HEK293T (cell line): ENCODE results near the gene GADD45GIP1.

Experiments
- CTCF ChIA-PET: fragments of 350-600 bp; formaldehyde crosslinking; extraction: SDS; loops from one replicate; lab custom pipeline; 2021; ENCODE audit warnings: antibody characterized with exemption, inconsistent platforms; lab: Yijun Ruan, JAX
- POLR2A ChIA-PET: fragments of 350-600 bp; formaldehyde crosslinking; extraction: SDS; loops from one replicate; lab custom pipeline; 2020; ENCODE audit warnings: antibody characterized with exemption, inconsistent platforms; lab: Yijun Ruan, JAX
- DNase-seq: peaks from one replicate; pipeline ENCODE4 v3.0.0; 2012; ENCODE audit warnings: mixed read lengths; ENCODE audit errors: extremely low spot score
- ARNT ChIP-seq: fragments of 450-650 bp; IDR thresholded peaks from 2 replicates; pipeline ENCODE4 v1.6.1; 2017; ENCODE audit warnings: mild to moderate bottlenecking
- BHLHE40 ChIP-seq: fragments of 450-650 bp; IDR thresholded peaks from 2 replicates; pipeline ENCODE4 v1.6.1; 2016; ENCODE audit warnings: mild to moderate bottlenecking, moderate library complexity, borderline replicate concordance
- CTBP1 ChIP-seq: fragments of 450-650 bp; IDR thresholded peaks from 2 replicates; pipeline ENCODE4 v1.6.1; 2016; ENCODE audit warnings: borderline replicate concordance
- ELF4 ChIP-seq: fragments of 450-650 bp; IDR thresholded peaks from 2 replicates; pipeline ENCODE4 v1.6.1; 2017; ENCODE audit warnings: antibody characterized with exemption
- FOXA1 ChIP-seq: fragments of 450-650 bp; IDR thresholded peaks from 2 replicates; pipeline ENCODE4 v1.6.1; 2016; ENCODE audit warnings: mild to moderate bottlenecking
- FOXK2 ChIP-seq: fragments of 450-650 bp; IDR thresholded peaks from 2 replicates; pipeline ENCODE4 v1.6.1; 2016; ENCODE audit warnings: mild to moderate bottlenecking
- FOXM1 ChIP-seq: fragments of 450-650 bp; IDR thresholded peaks from 2 replicates; pipeline ENCODE4 v1.6.1; 2017; ENCODE audit warnings: mild to moderate bottlenecking, borderline replicate concordance
- HDGF ChIP-seq: fragments of 450-650 bp; IDR thresholded peaks from 2 replicates; pipeline ENCODE4 v1.6.1; 2017; ENCODE audit warnings: antibody characterized with exemption, borderline replicate concordance
- L3MBTL2 ChIP-seq: fragments of 450-650 bp; conservative IDR thresholded peaks from 2 replicates; pipeline ENCODE4 v1.6.1; 2016; ENCODE audit warnings: mild to moderate bottlenecking
- LEF1 ChIP-seq: fragments of 450-650 bp; IDR thresholded peaks from 2 replicates; pipeline ENCODE4 v1.6.1; 2017; ENCODE audit warnings: mild to moderate bottlenecking, borderline replicate concordance
- NFRKB ChIP-seq: fragments of 450-650 bp; IDR thresholded peaks from 2 replicates; pipeline ENCODE4 v1.6.1; 2016; ENCODE audit warnings: mild to moderate bottlenecking, moderate library complexity
- SP1 ChIP-seq: fragments of 450-650 bp; IDR thresholded peaks from 2 replicates; pipeline ENCODE4 v1.6.1; 2017
- SUZ12 ChIP-seq: fragments of 450-650 bp; IDR thresholded peaks from 2 replicates; pipeline ENCODE4 v1.6.1; 2016; ENCODE audit warnings: mild to moderate bottlenecking
- TARDBP ChIP-seq: fragments of 450-650 bp; IDR thresholded peaks from 2 replicates; pipeline ENCODE4 v1.6.1; 2016
- ZNF384 ChIP-seq: fragments of 450-650 bp; IDR thresholded peaks from 2 replicates; pipeline ENCODE4 v1.6.1; 2016
- TF ChIP-seq, protein P1 (sequence below): fragments of 450-650 bp; IDR thresholded peaks from 2 replicates; pipeline ENCODE4 v1.6.1; 2016

GADD45GIP1 gene

DNA sequence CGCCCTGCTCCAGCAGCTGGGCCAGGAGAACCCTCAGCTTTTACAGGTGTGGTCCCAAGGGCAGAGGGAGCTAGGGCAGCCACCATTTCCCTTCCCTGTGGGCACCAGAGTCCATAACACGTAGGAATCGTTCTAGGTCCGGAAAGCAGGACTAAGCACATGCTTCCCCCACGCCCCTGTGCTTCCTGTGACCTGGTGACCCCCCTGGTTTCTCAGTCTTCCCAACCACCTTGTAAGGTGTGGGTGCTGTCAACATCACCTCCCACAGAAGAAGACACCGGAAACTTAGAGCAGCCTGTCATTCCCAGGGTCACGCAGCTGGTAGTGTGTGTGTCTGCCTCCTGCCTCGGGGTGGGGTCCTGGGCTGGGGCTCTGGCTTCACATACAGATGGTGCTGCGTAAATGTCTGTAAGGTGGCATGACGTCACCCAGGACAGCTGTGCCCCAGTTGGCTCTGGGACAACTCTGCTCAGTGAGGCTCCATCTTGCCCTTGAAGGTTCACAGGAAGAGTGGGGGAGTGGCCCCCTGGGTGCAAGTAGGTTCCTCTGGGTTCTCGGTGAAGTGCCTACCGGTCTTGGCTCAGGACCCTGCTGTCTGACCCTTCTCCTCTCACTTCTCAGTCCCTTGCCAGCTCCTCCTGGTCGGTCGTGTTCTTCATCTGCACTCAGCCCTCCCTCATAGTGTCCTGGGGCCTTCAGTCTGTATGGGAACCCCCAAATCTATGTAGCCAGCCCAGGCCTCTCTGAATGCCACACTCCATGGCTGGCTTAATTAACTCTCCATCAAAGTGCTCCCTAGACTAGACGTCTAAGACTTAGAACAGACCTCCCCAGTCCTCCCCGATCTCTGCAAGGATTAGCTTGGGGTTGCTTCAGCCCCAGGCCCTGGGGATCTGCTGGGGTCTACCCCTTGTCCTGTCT, 7.4 kb downstream of the GADD45GIP1 start:
- POLR2A ChIA-PET = no interaction called here
- TF ChIP-seq L3MBTL2 = no peak
- TF ChIP-seq SUZ12 = no peak
- no peak for TF ChIP-seq ZNF384
- TF ChIP-seq FOXM1 = no peak
- TF ChIP-seq FOXK2 = no peak
- TF ChIP-seq BHLHE40 = no peak
- no peak for TF ChIP-seq HDGF
- TF ChIP-seq SP1 = no peak
- no peak for TF ChIP-seq ELF4
- no peak for TF ChIP-seq ARNT
- TF ChIP-seq, protein P1, sequence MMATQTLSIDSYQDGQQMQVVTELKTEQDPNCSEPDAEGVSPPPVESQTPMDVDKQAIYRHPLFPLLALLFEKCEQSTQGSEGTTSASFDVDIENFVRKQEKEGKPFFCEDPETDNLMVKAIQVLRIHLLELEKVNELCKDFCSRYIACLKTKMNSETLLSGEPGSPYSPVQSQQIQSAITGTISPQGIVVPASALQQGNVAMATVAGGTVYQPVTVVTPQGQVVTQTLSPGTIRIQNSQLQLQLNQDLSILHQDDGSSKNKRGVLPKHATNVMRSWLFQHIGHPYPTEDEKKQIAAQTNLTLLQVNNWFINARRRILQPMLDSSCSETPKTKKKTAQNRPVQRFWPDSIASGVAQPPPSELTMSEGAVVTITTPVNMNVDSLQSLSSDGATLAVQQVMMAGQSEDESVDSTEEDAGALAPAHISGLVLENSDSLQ = no peak
- CTCF ChIA-PET = no interaction called here
- DNase-seq = no peak

DNA sequence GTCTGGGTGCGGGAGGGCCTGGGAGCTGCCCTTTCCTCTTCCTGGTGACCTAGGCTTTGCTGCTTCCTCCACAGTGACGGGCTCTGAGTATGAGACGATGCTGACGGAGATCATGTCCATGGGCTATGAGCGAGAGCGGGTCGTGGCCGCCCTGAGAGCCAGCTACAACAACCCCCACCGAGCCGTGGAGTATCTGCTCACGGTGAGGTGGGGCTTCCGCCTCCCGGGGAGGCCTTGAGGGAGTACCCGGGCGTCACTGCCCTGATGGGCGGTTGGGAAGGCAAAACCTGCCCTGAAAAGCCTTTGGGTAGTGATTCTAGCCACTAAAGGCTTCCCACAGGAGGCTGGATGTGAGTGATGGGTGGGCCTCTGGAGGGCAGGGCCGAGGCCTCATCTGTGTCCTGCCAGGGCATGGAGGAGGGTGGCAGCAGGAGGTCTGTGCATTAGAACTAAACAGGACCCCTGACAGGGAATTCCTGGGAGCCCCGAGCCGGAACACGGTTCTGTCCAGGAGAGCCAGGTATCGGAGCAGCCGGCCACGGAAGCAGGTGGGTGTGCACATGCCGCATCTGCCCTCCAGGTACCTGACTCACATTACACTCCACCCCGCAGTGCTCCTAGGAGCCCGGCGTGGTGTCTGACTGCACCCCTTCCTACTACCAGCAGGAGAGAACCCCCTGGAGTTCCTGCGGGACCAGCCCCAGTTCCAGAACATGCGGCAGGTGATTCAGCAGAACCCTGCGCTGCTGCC, 8.2 kb downstream of the GADD45GIP1 start:
- TF ChIP-seq, protein P1 = no peak
- no peak for TF ChIP-seq FOXK2
- TF ChIP-seq FOXM1 = no peak
- no peak for TF ChIP-seq SUZ12
- TF ChIP-seq SP1 = no peak
- ChIA-PET POLR2A (interaction anchor here (1.4 kb wide), 1 partner anchor 7 kb away, joined by 5 read pairs; no protein-coding TSS in a partner anchor), CTCF (no interaction called here)
- DNase-seq = no peak

DNA sequence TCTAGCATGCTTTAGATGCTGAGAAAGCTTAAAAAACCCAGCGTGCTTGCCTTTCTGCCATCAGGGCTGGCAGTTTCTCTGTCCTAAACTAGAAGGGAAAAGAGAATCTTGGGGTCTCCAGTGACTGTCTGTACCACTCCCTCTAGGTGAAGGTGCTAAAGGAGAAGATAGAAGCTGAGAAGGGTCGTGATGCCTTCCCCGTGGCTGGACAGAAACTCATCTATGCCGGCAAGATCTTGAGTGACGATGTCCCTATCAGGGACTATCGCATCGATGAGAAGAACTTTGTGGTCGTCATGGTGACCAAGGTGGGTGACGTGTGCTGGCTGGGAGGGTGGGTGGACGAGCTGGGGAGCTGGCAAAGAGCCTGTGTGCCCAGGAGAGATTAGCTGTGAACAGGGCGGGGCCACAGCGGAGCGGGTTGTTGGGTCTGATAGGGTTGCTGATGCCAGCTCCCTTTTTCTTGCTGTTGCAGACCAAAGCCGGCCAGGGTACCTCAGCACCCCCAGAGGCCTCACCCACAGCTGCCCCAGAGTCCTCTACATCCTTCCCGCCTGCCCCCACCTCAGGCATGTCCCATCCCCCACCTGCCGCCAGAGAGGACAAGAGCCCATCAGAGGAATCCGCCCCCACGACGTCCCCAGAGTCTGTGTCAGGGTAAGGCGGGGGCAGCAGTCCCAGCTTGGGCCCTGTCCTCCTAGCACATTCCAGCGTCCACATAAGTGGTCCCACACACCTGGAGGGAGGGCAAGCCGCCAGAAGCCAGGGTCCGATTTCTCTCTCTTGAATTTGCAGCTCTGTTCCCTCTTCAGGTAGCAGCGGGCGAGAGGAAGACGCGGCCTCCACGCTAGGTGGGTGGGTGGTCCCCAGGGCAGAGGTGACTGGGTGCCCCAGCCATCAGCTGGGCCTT, 9.1 kb downstream of the GADD45GIP1 start:
- ChIA-PET CTCF (no interaction called here), POLR2A (interaction anchor here (0.7 to 1.4 kb wide), 2 partner anchors 8 to 18 kb away, joined by 3 to 5 read pairs; no protein-coding TSS in a partner anchor)
- DNase-seq = no peak
- TF ChIP-seq FOXK2 = no peak
- TF ChIP-seq ELF4 = no peak
- TF ChIP-seq ZNF384 = no peak
- no peak for TF ChIP-seq ARNT
- TF ChIP-seq LEF1 = no peak
- no peak for TF ChIP-seq SUZ12
- TF ChIP-seq FOXM1 = no peak
- no peak for TF ChIP-seq L3MBTL2
- no peak for TF ChIP-seq CTBP1
- TF ChIP-seq FOXA1 = no peak
- no peak for TF ChIP-seq TARDBP
- TF ChIP-seq HDGF = no peak
- TF ChIP-seq SP1 = no peak
- TF ChIP-seq BHLHE40 = no peak
- no peak for TF ChIP-seq NFRKB

DNA sequence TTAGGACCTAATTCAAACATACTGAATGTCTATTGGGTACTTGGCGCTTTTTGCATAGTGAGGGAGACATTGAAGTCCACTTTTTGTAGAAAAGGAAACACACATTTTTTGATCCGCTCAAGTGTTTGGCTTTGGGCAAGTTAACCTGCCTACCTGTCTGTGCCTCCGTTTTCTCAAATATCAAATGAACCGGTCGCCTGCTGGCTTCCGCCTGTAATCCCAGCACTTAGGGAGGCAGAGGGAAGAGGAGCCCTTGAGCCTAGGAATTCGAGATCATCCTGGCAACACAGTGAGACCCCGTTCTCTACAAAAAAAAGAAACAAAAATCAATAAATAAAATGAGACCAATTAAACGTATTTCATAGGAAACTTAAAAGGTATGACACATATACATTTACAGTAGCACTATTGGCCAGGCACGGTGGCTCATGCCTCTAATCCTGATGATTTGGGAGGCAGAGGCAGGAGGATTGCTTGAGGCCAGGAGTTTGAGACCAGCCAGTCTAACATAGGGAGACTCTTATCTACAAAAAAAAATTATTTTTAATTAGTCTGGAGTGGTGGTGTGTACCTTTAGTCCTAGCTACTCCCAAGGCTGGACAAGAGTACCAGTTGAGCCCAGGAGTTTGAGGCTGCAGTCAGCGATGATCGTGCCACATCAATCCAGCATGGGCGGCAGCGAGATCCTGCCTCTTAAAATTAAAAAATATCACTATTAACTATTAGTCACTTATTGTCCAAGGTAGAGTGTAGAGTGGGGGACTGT, 10.1 kb downstream of the GADD45GIP1 start:
- CTCF ChIA-PET = no interaction called here
- POLR2A ChIA-PET = interaction anchor here (0.6 to 1.5 kb wide), 12 partner anchors 9 to 229 kb away, joined by 3 to 13 read pairs (median 3); partner anchors contain the start of genes CALR, FARSA and RTBDN
- TF ChIP-seq, protein P1 = no peak
- TF ChIP-seq FOXM1 = no peak
- no peak for TF ChIP-seq ZNF384
- no peak for TF ChIP-seq ELF4
- TF ChIP-seq FOXK2 = no peak
- no peak for TF ChIP-seq FOXA1
- no peak for TF ChIP-seq CTBP1
- TF ChIP-seq NFRKB = no peak
- TF ChIP-seq LEF1 = no peak
- no peak for TF ChIP-seq L3MBTL2
- no peak for TF ChIP-seq ARNT
- no peak for TF ChIP-seq SUZ12
- TF ChIP-seq BHLHE40 = no peak
- TF ChIP-seq HDGF = no peak
- TF ChIP-seq TARDBP = no peak
- no peak for TF ChIP-seq SP1
- DNase-seq = no peak
